IPS-18c (cell line): ENCODE data around the gene LAG3.

Experiments used
- H3K4me3 ChIP-seq: 2 replicates; pipeline ENCODE4 v1.7.0; 2013; ENCODE audit warnings: low read depth, mild to moderate bottlenecking, low read length, moderate library complexity; ENCODE audit not compliant: insufficient read depth
- H3K9me3 ChIP-seq: one replicate; pipeline ENCODE4 v1.6.1; 2013; ENCODE audit warnings: mild to moderate bottlenecking, low read length, moderate library complexity; ENCODE audit not compliant: control insufficient read depth, insufficient read depth

Gene LAG3

GRCh38 chr12:6796576-6796975, 24.3 kb downstream of the LAG3 start:
- Histone ChIP-seq H3K4me3 (no peak overlapping the region), H3K9me3 (no peaks in the 10 kb centered on the region)

GRCh38 chr12:6799147-6799546, 26.8 kb downstream of the LAG3 start:
- H3K4me3 ChIP-seq: no peak overlapping the region

DNA sequence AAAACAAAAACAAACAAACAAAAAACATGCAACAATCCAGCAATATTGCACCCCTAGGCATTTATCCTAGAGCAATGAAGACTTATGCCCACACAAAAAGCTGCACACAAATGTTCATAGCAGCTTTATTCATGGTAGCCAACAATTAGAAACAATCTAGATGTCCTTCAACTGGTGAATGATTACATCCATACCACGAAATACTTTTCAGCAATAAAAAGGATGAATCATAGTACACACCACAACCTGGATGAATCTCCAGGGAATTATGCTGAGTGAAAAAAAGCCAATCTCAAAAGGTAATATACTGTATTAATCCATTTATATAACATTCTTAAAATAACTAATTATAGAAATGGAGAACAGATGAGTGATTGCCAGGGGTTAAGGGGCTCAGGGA, 34.9 kb downstream of the LAG3 start:
- Histone ChIP-seq H3K4me3 (no peak overlapping the region), H3K9me3 (no peaks in the 10 kb centered on the region)

More at GRCh38 chr12:6799147-6799546, 26.8 kb downstream of the LAG3 start:
- no peaks in the 10 kb centered on the region for H3K9me3 ChIP-seq

- H3K4me3 ChIP-seq: no peak overlapping the region
- no peaks in the 10 kb centered on the region for H3K9me3 ChIP-seq
Measured at GRCh38 chr12:6809056-6809455, 36.7 kb downstream of the LAG3 start.

DNA sequence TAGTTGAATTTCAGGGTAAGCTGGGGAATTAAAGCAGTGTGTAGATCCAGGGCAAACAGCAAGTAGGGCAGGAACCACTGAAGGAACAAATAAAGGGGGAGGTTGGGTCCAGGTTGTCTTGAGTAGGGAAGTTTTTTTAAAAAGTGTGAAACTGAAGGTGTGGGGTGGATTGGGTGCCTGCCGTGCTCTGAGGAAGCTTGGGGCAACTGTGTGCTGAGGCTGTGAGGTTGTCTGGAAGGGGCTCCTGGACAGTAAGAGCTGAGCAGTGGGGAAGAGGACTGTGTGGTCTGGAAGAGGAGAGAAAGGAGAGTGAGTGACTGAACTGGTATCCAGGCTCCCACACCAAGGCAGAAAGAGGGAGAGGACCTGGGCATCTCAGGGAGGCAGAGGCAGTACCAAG, 38.4 kb downstream of the LAG3 start:
- Histone ChIP-seq H3K9me3 (no peaks in the 10 kb centered on the region), H3K4me3 (no peak overlapping the region)

DNA sequence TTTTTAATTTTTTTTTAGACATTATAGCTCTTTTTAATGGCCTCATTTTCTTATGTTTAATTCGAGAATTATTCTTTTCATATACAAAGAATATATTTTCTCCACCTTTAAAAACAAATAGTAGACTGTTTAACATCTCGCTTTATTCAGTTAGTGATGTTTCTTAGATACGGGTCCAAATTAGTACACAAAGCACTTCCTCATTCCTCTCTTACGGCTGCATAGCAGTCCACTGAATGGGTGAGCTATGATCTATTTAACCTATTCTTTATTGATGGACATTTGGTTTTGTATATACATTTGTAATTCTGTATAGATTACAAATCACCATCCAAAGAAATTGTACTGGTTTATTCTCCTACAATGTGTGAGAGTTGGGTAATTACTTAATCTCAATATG, 41.0 kb downstream of the LAG3 start:
- H3K9me3 ChIP-seq: no peaks in the 10 kb centered on the region
- H3K4me3 ChIP-seq: no peak overlapping the region

- Histone ChIP-seq H3K4me3 (no peak overlapping the region), H3K9me3 (no peaks in the 10 kb centered on the region)
Measured at GRCh38 chr12:6816598-6816997, 44.3 kb downstream of the LAG3 start.

GRCh38 chr12:6817098-6817497, 44.8 kb downstream of the LAG3 start:
- Histone ChIP-seq H3K4me3 (no peak overlapping the region), H3K9me3 (no peaks in the 10 kb centered on the region)

DNA sequence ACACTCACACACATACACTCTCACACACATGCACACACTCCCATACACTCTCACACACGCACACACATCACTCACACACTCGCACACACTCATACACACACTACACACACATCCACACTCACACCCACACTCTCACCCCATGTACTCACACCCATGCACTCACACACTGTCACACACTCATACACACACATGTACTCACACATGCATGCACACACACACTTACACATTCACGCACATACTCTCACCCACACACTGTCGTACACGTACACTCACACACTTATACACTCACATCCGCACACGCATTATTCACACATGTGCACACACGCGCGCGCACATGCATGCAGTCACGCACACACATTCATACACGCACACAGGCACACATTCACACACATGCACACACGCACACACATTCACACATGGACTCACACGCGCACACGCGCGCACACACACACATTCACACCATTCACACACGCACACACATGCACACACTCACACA, 45.4 kb downstream of the LAG3 start:
- Histone ChIP-seq H3K9me3 (no peaks in the 10 kb centered on the region), H3K4me3 (no peak overlapping the region)

- no peaks in the 10 kb centered on the region for H3K9me3 ChIP-seq
Measured at GRCh38 chr12:6818222-6818621, 45.9 kb downstream of the LAG3 start.

GRCh38 chr12:6818645-6819044, 46.3 kb downstream of the LAG3 start:
- peak overlapping the region; percentile 4; the same call in 1 of the 2 replicates for H3K4me3 ChIP-seq
- no peaks in the 10 kb centered on the region for H3K9me3 ChIP-seq

More at GRCh38 chr12:6818222-6818621, 45.9 kb downstream of the LAG3 start:
- H3K4me3 ChIP-seq: no peak overlapping the region

- Histone ChIP-seq H3K9me3 (no peaks in the 10 kb centered on the region), H3K4me3 (no peak overlapping the region)
Measured at GRCh38 chr12:6819106-6820030, 47.0 kb downstream of the LAG3 start.

DNA sequence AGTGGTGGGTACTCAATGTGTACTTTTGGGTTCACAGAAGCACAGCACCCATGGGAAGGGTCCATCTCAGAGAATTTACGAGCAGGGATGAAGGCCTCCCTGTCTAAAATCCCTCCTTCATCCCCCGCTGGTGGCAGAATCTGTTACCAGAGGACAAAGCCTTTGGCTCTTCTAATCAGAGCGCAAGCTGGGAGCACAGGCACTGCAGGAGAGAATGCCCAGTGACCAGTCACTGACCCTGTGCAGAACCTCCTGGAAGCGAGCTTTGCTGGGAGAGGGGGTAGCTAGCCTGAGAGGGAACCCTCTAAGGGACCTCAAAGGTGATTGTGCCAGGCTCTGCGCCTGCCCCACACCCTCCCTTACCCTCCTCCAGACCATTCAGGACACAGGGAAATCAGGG, 47.8 kb downstream of the LAG3 start:
- H3K4me3 ChIP-seq: no peak overlapping the region
- no peaks in the 10 kb centered on the region for H3K9me3 ChIP-seq

DNA sequence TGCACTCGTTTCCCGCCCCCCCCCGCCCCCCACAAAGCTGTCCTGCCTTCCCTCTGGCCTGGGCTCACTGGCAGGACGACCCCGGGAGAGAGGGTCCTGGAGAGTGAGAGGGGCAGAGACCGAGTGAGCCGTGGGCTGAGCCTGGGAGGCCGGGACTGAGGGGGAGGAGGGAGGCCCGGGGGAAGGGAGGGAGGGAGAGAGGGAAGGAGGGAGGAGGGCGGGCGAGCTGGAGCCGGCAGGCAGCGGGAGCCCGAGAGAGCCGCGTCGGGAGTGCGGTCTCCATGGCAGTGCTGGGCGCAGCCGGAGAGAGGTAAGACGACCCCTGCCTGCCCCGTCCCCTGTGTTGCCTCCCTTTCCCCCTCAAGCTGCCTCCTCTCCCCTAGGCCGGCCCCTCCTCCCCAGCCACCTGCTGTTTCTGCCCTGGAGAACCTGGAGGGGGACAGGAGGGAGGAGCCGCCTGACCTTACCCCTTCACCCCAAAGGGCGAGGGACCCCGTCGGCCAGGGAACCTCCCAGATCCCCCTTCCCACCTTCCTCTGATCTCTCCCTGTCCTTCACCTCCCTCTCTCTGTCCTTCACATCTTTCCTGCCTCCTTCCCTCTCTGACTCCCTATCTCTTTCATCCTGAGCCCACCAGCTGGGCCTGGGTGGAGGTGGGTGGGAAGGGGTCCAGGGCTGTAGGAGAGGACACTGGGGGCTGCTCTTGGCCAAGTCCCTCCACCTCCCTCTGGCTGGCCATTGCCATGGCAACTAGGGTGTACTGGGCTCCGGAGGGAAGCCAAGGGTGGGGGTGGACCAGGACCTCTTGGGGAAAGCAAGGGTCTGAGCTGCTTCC, 49.5 kb downstream of the LAG3 start, which contains the start of gene GPR162:
TSS of gene GPR162 (plus strand) at position 231 of the 835 bp plus-strand sequence. CDS start 2,078 bp downstream, outside the sequence.
- peak within 1 kb of the TSS; percentile 59 for H3K4me3 ChIP-seq

DNA sequence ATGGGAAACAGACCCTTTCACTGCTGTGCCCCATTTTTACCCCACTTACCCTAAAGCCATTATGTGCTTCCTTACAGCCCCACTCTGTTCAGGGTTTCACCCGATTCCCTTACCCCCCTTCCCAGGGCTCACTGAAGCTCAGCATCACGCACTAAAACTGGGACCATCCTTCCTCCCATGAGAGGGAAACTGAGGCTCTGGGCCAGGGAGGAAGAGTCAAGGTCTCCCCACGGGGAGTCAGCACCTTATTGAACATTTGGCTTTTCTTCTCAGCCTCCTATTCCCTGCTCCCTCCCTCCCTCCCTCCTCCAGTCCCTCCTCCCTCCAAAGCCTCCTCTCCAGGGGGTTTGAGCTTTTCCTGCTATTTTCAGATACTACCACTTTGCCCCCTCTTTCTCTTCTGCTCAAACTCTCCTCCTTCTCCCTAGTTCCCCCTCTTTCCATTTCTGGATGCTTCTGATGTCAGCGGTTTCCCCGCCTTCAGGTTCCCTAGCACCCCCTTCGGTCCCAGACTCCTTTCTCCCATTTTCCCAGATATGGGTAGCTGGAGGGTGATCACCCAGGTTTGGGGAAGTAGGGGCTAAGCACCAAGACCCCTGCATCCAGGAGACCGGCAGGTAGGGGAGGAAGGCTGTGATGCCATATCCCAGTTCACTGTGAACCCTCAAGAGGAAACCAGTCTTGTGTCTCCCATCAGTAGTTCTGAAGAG, 50.3 kb downstream of the LAG3 start:
- H3K9me3 ChIP-seq: no peaks in the 10 kb centered on the region

More for the DNA sequence above, 49.5 kb downstream of the LAG3 start, which contains the start of gene GPR162:
- no peaks in the 10 kb centered on the region for H3K9me3 ChIP-seq

GRCh38 chr12:6823182-6824084, 51.1 kb downstream of the LAG3 start:
- peak overlapping the region; percentile 59; the same call in 1 of the 2 replicates for H3K4me3 ChIP-seq

More for the DNA sequence above, 50.3 kb downstream of the LAG3 start:
- H3K4me3 ChIP-seq: peak overlapping the region; percentile 59; the same call in 1 of the 2 replicates

More at GRCh38 chr12:6823182-6824084, 51.1 kb downstream of the LAG3 start:
- H3K9me3 ChIP-seq: no peaks in the 10 kb centered on the region
